Upper lobe of left lung (tissue), 6 donors: ENCODE measurements around the gene KLHL18. TPM values are rescaled to one million over a fixed set of nuclear protein-coding genes. Genes with fewer than 3 reads are reported as not detected.
"Not testable (repeated sequence)": the region's sequence is repeated elsewhere in the genome, so short reads cannot be mapped to it uniquely, and the experiment has no call there.

Experiments used
- ATAC-seq, 2 donors: fragments of 200-7000 bp; cut with Tn5 transposase; one replicate each; pipeline ENCODE4 v1.9.1; 2022; ENCODE audit warnings: mild to moderate bottlenecking in 2 of 2, moderate library complexity in 2 of 2; ENCODE audit not compliant: low FRiP score in 2 of 2
- DNase-seq, 2 donors: peaks; one replicate each; pipeline ENCODE4 v3.0.0-alpha.2; 2019 to 2020
- H3K27ac ChIP-seq, 4 donors: fragments of 200-600 bp; sonication (generic); one replicate each; pipeline ENCODE4 v1.5.1; 2016 to 2019
- H3K27me3 ChIP-seq, 4 donors: fragments of 200-600 bp; sonication (generic); one replicate each; pipeline ENCODE4 v1.5.1; 2017 to 2019
- H3K36me3 ChIP-seq, 4 donors: fragments of 200-600 bp; sonication (generic); one replicate each; pipeline ENCODE4 v1.5.1; 2016 to 2019
- H3K4me1 ChIP-seq, 4 donors: fragments of 200-600 bp; sonication (generic); one replicate each; pipeline ENCODE4 v1.5.1; 2018 to 2019
- H3K4me3 ChIP-seq, 4 donors: fragments of 200-600 bp; sonication (generic); one replicate each; pipeline ENCODE4 v1.5.1; 2017 to 2019; ENCODE audit warnings: mild to moderate bottlenecking in 2 of 4, moderate library complexity in 1 of 4
- H3K9me3 ChIP-seq, 4 donors: fragments of 200-600 bp; sonication (generic); one replicate each; pipeline ENCODE4 v1.5.1; 2018 to 2019
- CTCF ChIP-seq, 6 experiments: fragments of 450-650 bp in 4 of 6; fragments of 200-600 bp in 2 of 6; sonication (generic) in 2 of 6; IDR thresholded peaks; one replicate each; pipeline ENCODE4 v1.5.1; 2016 to 2019; ENCODE audit warnings: antibody characterized with exemption in 6 of 6
- EP300 ChIP-seq, 4 donors: sonication (generic); formaldehyde crosslinking; IDR thresholded peaks; one replicate each; pipeline ENCODE4 v1.5.1; 2017; ENCODE audit warnings: antibody characterized with exemption in 4 of 4, control low read depth in 2 of 4
- POLR2A ChIP-seq, 4 donors: fragments of 450-650 bp; IDR thresholded peaks; one replicate each; pipeline ENCODE4 v1.5.1; 2016 to 2017; ENCODE audit warnings: antibody characterized with exemption in 4 of 4, mild to moderate bottlenecking in 2 of 4
- POLR2AphosphoS5 ChIP-seq, 2 donors: sonication (generic); formaldehyde crosslinking; IDR thresholded peaks; one replicate each; pipeline ENCODE4 v1.5.1; 2017; ENCODE audit warnings: antibody characterized with exemption in 2 of 2
- WGBS, 2 donors: methylation state at CpG; one replicate each; pipeline ENCODE4 v1.1.5; 2017 to 2018; 5-methylcytosine and 5-hydroxymethylcytosine counted together
- total RNA-seq, 6 donors: library from RNA; depleted of rRNA in 4 of 6; stranded (reverse); fragments of >200 nt in 4 of 6; gene quantifications; one replicate each; pipeline versions ENCODE4 v1.1.0 to v1.2.1, GENCODE V29; 2016 to 2021
- donor health status: DM: no; HTN: no; CAD: no; lungs with moderate emphysema.
- donor health status: DM: no; HTN: yes; CAD: no; lungs with severe emphysema.

Gene KLHL18
- total RNA-seq, 6 donors from 2014 or later: 12.6 to 35.5 (median 19.4) TPM

- ATAC-seq: no peak
- H3K4me1 ChIP-seq: no peaks in the 10 kb centered on the region
- no peaks in the 10 kb centered on the region for H3K36me3 ChIP-seq
- no peak for DNase-seq
- no peaks in the 10 kb centered on the region for H3K9me3 ChIP-seq
- no peaks in the 10 kb centered on the region for H3K27me3 ChIP-seq
- no peak overlapping the region for H3K4me3 ChIP-seq
- WGBS, 2 donors: 79 to 90% methylated on average over 6 to 10 of the region's 10 CpGs
- H3K27ac ChIP-seq: no peak overlapping the region
- no peak for TF ChIP-seq CTCF (IDR thresholded peaks at IDR 0.05)
- no peak for TF ChIP-seq POLR2AphosphoS5 (IDR thresholded peaks at IDR 0.05)
- no peak for TF ChIP-seq EP300 (IDR thresholded peaks at IDR 0.05)
- TF ChIP-seq POLR2A (IDR thresholded peaks at IDR 0.05): no peak
Observed at GRCh38 chr3:47244531-47245100, 38.1 kb upstream of the KLHL18 start.

GRCh38 chr3:47245271-47245670 is 37.5 kb upstream of the KLHL18 start:
- Histone ChIP-seq H3K27ac (no peak overlapping the region), H3K4me3 (no peak overlapping the region), H3K27me3 (no peaks in the 10 kb centered on the region), H3K9me3 (no peaks in the 10 kb centered on the region), H3K36me3 (no peaks in the 10 kb centered on the region), H3K4me1 (peaks cover 0 to 3% (median 0%) of the 10 kb centered on the region in 4 donors)
- ATAC-seq (no peak), DNase-seq (no peak)
- 93 to 96% methylated on average over 2 of the region's 2 CpGs for WGBS, 2 donors
- TF ChIP-seq POLR2A (IDR thresholded peaks at IDR 0.05): no peak

- DNase-seq: peak in 1 of 2 donors; percentile 38
Observed at GRCh38 chr3:47247131-47248064, 35.3 kb upstream of the KLHL18 start.

GRCh38 chr3:47250309-47251060 is 32.3 kb upstream of the KLHL18 start:
- H3K27me3 ChIP-seq: no peaks in the 10 kb centered on the region
- 49 to 61% methylated on average over 7 of the region's 7 CpGs for WGBS, 2 donors
- no peak overlapping the region for H3K27ac ChIP-seq
- DNase-seq (peak in 1 of 2 donors; percentile 66), ATAC-seq (peak; percentile 62 to 75)
- no peak overlapping the region for H3K4me3 ChIP-seq
- no peaks in the 10 kb centered on the region for H3K36me3 ChIP-seq
- H3K4me1 ChIP-seq: peaks cover 0 to 8% (median 0%) of the 10 kb centered on the region in 4 donors
- no peaks in the 10 kb centered on the region for H3K9me3 ChIP-seq
- peak in 3 of 6 experiments; percentile 30 to 58 (median 53) for TF ChIP-seq CTCF (IDR thresholded peaks at IDR 0.05)
- no peak for TF ChIP-seq POLR2A (IDR thresholded peaks at IDR 0.05)
- TF ChIP-seq POLR2AphosphoS5 (IDR thresholded peaks at IDR 0.05): no peak
- TF ChIP-seq EP300 (IDR thresholded peaks at IDR 0.05): no peak

More at GRCh38 chr3:47247131-47248064, 35.3 kb upstream of the KLHL18 start:
- Histone ChIP-seq H3K4me3 (no peak overlapping the region), H3K27ac (no peak overlapping the region), H3K36me3 (no peaks in the 10 kb centered on the region), H3K9me3 (no peaks in the 10 kb centered on the region), H3K27me3 (no peaks in the 10 kb centered on the region), H3K4me1 (peaks cover 0 to 8% (median 0%) of the 10 kb centered on the region in 4 donors)
- no peak for ATAC-seq
- TF ChIP-seq POLR2A (IDR thresholded peaks at IDR 0.05) (no peak), EP300 (IDR thresholded peaks at IDR 0.05) (no peak), POLR2AphosphoS5 (IDR thresholded peaks at IDR 0.05) (no peak), CTCF (IDR thresholded peaks at IDR 0.05) (no peak)
- WGBS, 2 donors: 90 to 92% methylated on average over 12 to 13 of the region's 14 CpGs

- not testable (repeated sequence) for H3K36me3 ChIP-seq, H3K9me3 ChIP-seq, DNase-seq, H3K27ac ChIP-seq, ATAC-seq, H3K4me3 ChIP-seq, H3K27me3 ChIP-seq, H3K4me1 ChIP-seq
- 44 to 72% methylated on average over 2 to 3 of the region's 3 CpGs for WGBS, 2 donors
Observed at GRCh38 chr3:47251085-47251484, 31.7 kb upstream of the KLHL18 start.
